Fibroblast of lung (primary cell): ENCODE results near the gene ARHGAP6. TPM values are rescaled to one million over a fixed set of nuclear protein-coding genes. Genes with fewer than 3 reads are reported as not detected.
A peak's percentile ranks its signal among the peaks of the same experiment; 100 is the strongest.

Experiments used
- DNase-seq, 2 donors: peaks; one replicate each; pipeline versions ENCODE4 v3.0.0 to v3.0.0-alpha.2; 2010; ENCODE audit warnings: low read depth in 2 of 2
- H2AFZ ChIP-seq: 2 replicates; pipeline ENCODE4 v1.5.1; 2012; ENCODE audit warnings: low read length, control low read depth, inconsistent platforms
- H3K27ac ChIP-seq: 2 replicates; pipeline ENCODE4 v1.5.1; 2011; ENCODE audit warnings: low read length, control low read depth; ENCODE audit not compliant: insufficient read depth
- H3K27me3 ChIP-seq: 2 replicates; pipeline ENCODE4 v1.5.1; 2011; ENCODE audit warnings: mild to moderate bottlenecking, low read length; ENCODE audit not compliant: control insufficient read depth, insufficient read depth
- H3K36me3 ChIP-seq: 2 replicates; pipeline ENCODE4 v1.5.1; 2011; ENCODE audit warnings: low read length; ENCODE audit not compliant: control insufficient read depth, insufficient read depth
- H3K4me1 ChIP-seq: 2 replicates; pipeline ENCODE4 v1.5.1; 2011; ENCODE audit warnings: low read length; ENCODE audit not compliant: control insufficient read depth, insufficient read depth; ENCODE audit errors: extremely low read depth
- H3K4me2 ChIP-seq: 2 replicates; pipeline ENCODE4 v1.5.1; 2011; ENCODE audit warnings: low read length, control low read depth; ENCODE audit not compliant: insufficient read depth; ENCODE audit errors: extremely low read depth
- H3K4me3 ChIP-seq, 4 experiments: fragments of 200-600 bp in 1 of 4; sonication (generic) in 1 of 4; replicated peaks in 1 of 4; 2 replicates each; pipeline ENCODE4 v1.5.1; 2011 to 2016; ENCODE audit warnings: low read length in 4 of 4, low read depth in 3 of 4, mild to moderate bottlenecking in 3 of 4, control low read depth in 2 of 4, inconsistent platforms in 1 of 4, mixed read lengths in 1 of 4; ENCODE audit not compliant: insufficient read depth in 1 of 4; ENCODE audit errors: control extremely low read depth in 1 of 4
- H3K79me2 ChIP-seq: 2 replicates; pipeline ENCODE4 v1.5.1; 2012; ENCODE audit warnings: mild to moderate bottlenecking, low read length, inconsistent platforms; ENCODE audit not compliant: control insufficient read depth, insufficient read depth
- H3K9ac ChIP-seq: 2 replicates; pipeline ENCODE4 v1.5.1; 2011; ENCODE audit warnings: mild to moderate bottlenecking, low read length, control low read depth; ENCODE audit not compliant: insufficient read depth
- H3K9me3 ChIP-seq: 2 replicates; pipeline ENCODE4 v1.5.1; 2012; ENCODE audit warnings: low read depth, low read length; ENCODE audit not compliant: control insufficient read depth, insufficient read depth
- H4K20me1 ChIP-seq: 2 replicates; pipeline ENCODE4 v1.5.1; 2011; ENCODE audit warnings: low read length; ENCODE audit not compliant: control insufficient read depth, insufficient read depth; ENCODE audit errors: extremely low read depth
- EZH2 ChIP-seq: IDR thresholded peaks from 2 replicates; pipeline ENCODE4 v1.5.1; 2012; ENCODE audit warnings: low read length, control low read depth, mild to moderate bottlenecking; ENCODE audit errors: missing control alignments
- polyA plus RNA-seq, 2 donors: library from polyadenylated mRNA; depleted of rRNA in 1 of 2; stranded (reverse) in 1 of 2; unstranded in 1 of 2; fragments of >200 nt; gene quantifications; 2 replicates each; pipeline ENCODE4 v1.2.1, GENCODE V29; 2011 to 2012; ENCODE audit warnings: missing spikeins in 1 of 2
- total RNA-seq: library from RNA; depleted of rRNA; stranded (reverse); fragments of >200 nt; gene quantifications from 2 replicates; pipeline ENCODE4 v1.2.1, GENCODE V29; 2014
- TF ChIP-seq, protein P1 (sequence below), 2 donors: IDR thresholded peaks in 1 of 2; conservative IDR thresholded peaks in 1 of 2; 1 replicate in 1 of 2; 2 replicates in 1 of 2; pipeline ENCODE4 v1.5.1; 2011 to 2012; ENCODE audit warnings: low read length in 2 of 2, control low read depth in 1 of 2, inconsistent platforms in 1 of 2, low read depth in 1 of 2, mild to moderate bottlenecking in 1 of 2

Gene ARHGAP6
- total and polyA plus RNA-seq, 2 donors (not counting 1 experiment from before 2014, with no cell fraction given), result 5.9 to 11.7 TPM

DNA sequence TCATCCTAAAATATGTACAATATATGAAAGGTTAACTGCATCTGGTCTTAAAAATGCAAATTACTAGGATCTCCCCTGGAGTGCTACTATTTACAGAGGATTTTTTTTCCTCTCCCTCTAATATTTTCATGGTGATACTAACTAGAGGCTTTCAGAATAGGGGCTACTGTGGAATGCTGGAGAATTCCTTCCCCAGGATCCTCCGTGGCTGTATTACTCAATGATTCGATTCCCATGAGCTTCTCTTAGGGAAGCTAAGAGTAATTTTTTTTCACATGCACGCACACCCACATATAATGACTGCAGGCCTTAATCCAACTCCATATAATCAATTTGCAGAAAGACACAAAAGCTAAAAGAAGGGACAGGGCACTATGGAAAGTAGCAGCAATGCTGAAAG is 184.7 kb downstream of the ARHGAP6 start:
- no peak overlapping the region for H3K4me2 ChIP-seq
- no peaks in the 10 kb centered on the region for H3K9me3 ChIP-seq
- no peaks in the 10 kb centered on the region for H4K20me1 ChIP-seq
- no peak overlapping the region for H3K4me3 ChIP-seq
- peak in 1 of 2 donors; percentile 28 for DNase-seq
- H3K27ac ChIP-seq, result no peak overlapping the region
- no peaks in the 10 kb centered on the region for H3K79me2 ChIP-seq
- H3K36me3 ChIP-seq, result no peaks in the 10 kb centered on the region
- TF ChIP-seq EZH2, result no peak
- TF ChIP-seq, protein P1, sequence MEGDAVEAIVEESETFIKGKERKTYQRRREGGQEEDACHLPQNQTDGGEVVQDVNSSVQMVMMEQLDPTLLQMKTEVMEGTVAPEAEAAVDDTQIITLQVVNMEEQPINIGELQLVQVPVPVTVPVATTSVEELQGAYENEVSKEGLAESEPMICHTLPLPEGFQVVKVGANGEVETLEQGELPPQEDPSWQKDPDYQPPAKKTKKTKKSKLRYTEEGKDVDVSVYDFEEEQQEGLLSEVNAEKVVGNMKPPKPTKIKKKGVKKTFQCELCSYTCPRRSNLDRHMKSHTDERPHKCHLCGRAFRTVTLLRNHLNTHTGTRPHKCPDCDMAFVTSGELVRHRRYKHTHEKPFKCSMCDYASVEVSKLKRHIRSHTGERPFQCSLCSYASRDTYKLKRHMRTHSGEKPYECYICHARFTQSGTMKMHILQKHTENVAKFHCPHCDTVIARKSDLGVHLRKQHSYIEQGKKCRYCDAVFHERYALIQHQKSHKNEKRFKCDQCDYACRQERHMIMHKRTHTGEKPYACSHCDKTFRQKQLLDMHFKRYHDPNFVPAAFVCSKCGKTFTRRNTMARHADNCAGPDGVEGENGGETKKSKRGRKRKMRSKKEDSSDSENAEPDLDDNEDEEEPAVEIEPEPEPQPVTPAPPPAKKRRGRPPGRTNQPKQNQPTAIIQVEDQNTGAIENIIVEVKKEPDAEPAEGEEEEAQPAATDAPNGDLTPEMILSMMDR (conservative IDR thresholded peaks at IDR 0.05 in 1 of 2, IDR thresholded peaks at IDR 0.05 in 1 of 2; ENCODE audit: low read depth in 1 of 2, low read length in 2 of 2), result no peak
- no peak overlapping the region for H3K9ac ChIP-seq
- H3K4me1 ChIP-seq, result no peaks in the 10 kb centered on the region
- no peak overlapping the region for H2AFZ ChIP-seq
- no peaks in the 10 kb centered on the region for H3K27me3 ChIP-seq

DNA sequence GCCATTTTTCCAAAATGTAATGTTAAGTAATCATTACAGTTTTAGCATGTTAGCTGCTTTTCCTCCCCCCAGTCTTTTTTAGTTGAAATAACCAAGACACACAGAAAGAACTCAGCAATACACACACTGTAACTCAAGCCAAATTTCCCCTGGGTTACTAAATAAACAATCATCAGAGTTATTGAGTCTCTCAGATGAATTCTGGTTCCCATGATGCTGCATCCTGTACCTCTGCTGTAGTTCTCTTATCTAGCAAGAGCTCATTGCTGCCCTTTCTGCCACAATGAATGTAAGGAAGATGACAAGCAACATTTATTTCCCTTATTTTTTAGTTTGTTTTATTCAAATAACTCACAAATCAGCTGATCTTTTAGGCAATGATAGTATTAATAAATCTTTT is 185.1 kb downstream of the ARHGAP6 start:
- H3K4me2 ChIP-seq, result peak overlapping the region; percentile 13
- TF ChIP-seq, protein P1 (conservative IDR thresholded peaks at IDR 0.05 in 1 of 2, IDR thresholded peaks at IDR 0.05 in 1 of 2; ENCODE audit: low read depth in 1 of 2, low read length in 2 of 2), result no peak
- no peak for TF ChIP-seq EZH2
- H2AFZ ChIP-seq, result no peak overlapping the region
- H3K9me3 ChIP-seq, result no peaks in the 10 kb centered on the region
- DNase-seq, result no peak
- no peaks in the 10 kb centered on the region for H4K20me1 ChIP-seq
- no peaks in the 10 kb centered on the region for H3K27me3 ChIP-seq
- H3K4me3 ChIP-seq, result no peak overlapping the region
- no peak overlapping the region for H3K27ac ChIP-seq
- no peak overlapping the region for H3K9ac ChIP-seq
- no peaks in the 10 kb centered on the region for H3K4me1 ChIP-seq
- H3K36me3 ChIP-seq, result no peaks in the 10 kb centered on the region
- no peaks in the 10 kb centered on the region for H3K79me2 ChIP-seq

DNA sequence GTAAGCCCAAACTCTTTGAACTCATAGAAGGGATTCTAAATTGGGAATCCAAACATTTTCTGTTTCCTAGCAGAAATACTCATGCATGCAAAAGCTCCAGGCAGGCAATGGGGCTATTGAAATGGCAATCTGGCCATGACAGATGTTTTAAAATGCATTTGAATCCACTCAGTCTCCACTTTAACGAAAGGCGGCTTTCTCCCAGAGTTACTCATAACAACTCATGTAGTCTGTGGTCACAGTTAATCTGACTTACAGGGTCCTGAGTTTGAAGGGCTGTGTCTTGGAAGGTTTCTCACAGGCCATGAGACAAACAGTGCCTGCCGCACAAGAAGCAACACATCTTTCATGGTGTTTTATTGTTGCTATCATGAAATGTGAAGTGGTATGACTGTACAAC is 186.8 kb downstream of the ARHGAP6 start:
- DNase-seq, result peak in 1 of 2 donors; percentile 39
- Histone ChIP-seq H3K27me3 (no peaks in the 10 kb centered on the region), H3K4me1 (no peaks in the 10 kb centered on the region), H3K4me3 (no peak overlapping the region), H3K9ac (no peak overlapping the region), H2AFZ (no peak overlapping the region), H3K79me2 (no peaks in the 10 kb centered on the region), H3K36me3 (no peaks in the 10 kb centered on the region), H3K4me2 (no peak overlapping the region), H3K27ac (no peak overlapping the region), H4K20me1 (no peaks in the 10 kb centered on the region), H3K9me3 (no peaks in the 10 kb centered on the region)
- TF ChIP-seq, protein P1 (conservative IDR thresholded peaks at IDR 0.05 in 1 of 2, IDR thresholded peaks at IDR 0.05 in 1 of 2; ENCODE audit: low read depth in 1 of 2, low read length in 2 of 2), result no peak
- TF ChIP-seq EZH2, result no peak
